Peyer's patch (tissue), 4 donors: ENCODE data around the gene PTPRK. TPM values are rescaled to one million over a fixed set of nuclear protein-coding genes. Genes with fewer than 3 reads are reported as not detected.
"Not testable (repeated sequence)": the region's sequence is repeated elsewhere in the genome, so short reads cannot be mapped to it uniquely, and the experiment has no call there.

Source experiments
- DNase-seq, 3 donors: peaks; one replicate each; pipeline ENCODE4 v3.0.0-alpha.2; 2017 to 2019
- H3K27ac ChIP-seq, 4 donors: fragments of 200-600 bp; sonication (generic); one replicate each; pipeline ENCODE4 v1.5.1; 2016 to 2019
- H3K27me3 ChIP-seq, 2 donors: fragments of 200-600 bp; sonication (generic); one replicate each; pipeline ENCODE4 v1.5.1; 2019
- H3K36me3 ChIP-seq, 3 donors: fragments of 200-600 bp; sonication (generic); one replicate each; pipeline ENCODE4 v1.5.1; 2016 to 2019
- H3K4me1 ChIP-seq, 4 donors: fragments of 200-600 bp; sonication (generic); one replicate each; pipeline ENCODE4 v1.5.1; 2016 to 2019
- H3K4me3 ChIP-seq, 4 donors: fragments of 200-600 bp; sonication (generic); 1 replicate in 3 of 4; 2 replicates in 1 of 4; pipeline ENCODE4 v1.5.1; 2016 to 2019; ENCODE audit warnings: mild to moderate bottlenecking in 1 of 4
- H3K9me3 ChIP-seq, 4 donors: fragments of 200-600 bp; sonication (generic); one replicate each; pipeline ENCODE4 v1.5.1; 2016 to 2019; ENCODE audit warnings: mild to moderate bottlenecking in 1 of 4
- POLR2A ChIP-seq, 2 donors: fragments of 450-650 bp; IDR thresholded peaks; one replicate each; pipeline ENCODE4 v1.5.1; 2017; ENCODE audit warnings: antibody characterized with exemption in 2 of 2, mild to moderate bottlenecking in 2 of 2, moderate library complexity in 2 of 2
- total RNA-seq, 4 donors: library from RNA; depleted of rRNA; stranded (reverse); fragments of >200 nt; gene quantifications; one replicate each; pipeline ENCODE4 v1.1.0, GENCODE V29; 2016
- TF ChIP-seq, protein P1 (sequence below), 6 experiments: fragments of 450-650 bp in 4 of 6; fragments of 200-600 bp in 2 of 6; sonication (generic) in 1 of 6; IDR thresholded peaks; one replicate each; pipeline ENCODE4 v1.5.1; 2017 to 2019; ENCODE audit warnings: antibody characterized with exemption in 6 of 6, mild to moderate bottlenecking in 3 of 6, moderate library complexity in 1 of 6

PTPRK gene
- total RNA-seq, 4 donors from 2014 or later: 109 to 192 (median 153) TPM

DNA sequence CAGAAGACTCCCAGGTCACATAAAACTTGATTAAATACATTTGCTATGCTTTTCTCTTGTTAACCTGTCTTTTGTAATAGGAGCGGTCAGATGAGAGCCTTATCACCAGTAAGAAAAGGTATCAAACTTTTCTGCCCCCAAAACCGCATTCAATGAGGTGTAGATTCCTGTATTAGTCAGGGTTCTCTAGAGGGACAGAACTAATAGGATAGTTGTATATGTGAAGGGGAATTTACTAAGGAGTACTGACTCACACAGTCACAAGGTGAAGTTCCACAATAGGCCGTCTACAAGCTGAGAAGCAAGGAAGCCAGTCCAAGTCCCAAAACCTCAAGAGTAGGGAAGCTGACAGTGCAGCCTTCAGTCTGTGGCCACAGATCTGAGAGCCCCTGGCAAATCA, 32.7 kb downstream of the PTPRK start:
- no peaks in the 10 kb centered on the region for H3K36me3 ChIP-seq
- no peak overlapping the region for H3K27ac ChIP-seq
- peaks cover 0 to 11% (median 0%) of the 10 kb centered on the region in 4 donors for H3K4me1 ChIP-seq
- no peak overlapping the region for H3K4me3 ChIP-seq
- no peaks in the 10 kb centered on the region for H3K9me3 ChIP-seq
- TF ChIP-seq, protein P1, sequence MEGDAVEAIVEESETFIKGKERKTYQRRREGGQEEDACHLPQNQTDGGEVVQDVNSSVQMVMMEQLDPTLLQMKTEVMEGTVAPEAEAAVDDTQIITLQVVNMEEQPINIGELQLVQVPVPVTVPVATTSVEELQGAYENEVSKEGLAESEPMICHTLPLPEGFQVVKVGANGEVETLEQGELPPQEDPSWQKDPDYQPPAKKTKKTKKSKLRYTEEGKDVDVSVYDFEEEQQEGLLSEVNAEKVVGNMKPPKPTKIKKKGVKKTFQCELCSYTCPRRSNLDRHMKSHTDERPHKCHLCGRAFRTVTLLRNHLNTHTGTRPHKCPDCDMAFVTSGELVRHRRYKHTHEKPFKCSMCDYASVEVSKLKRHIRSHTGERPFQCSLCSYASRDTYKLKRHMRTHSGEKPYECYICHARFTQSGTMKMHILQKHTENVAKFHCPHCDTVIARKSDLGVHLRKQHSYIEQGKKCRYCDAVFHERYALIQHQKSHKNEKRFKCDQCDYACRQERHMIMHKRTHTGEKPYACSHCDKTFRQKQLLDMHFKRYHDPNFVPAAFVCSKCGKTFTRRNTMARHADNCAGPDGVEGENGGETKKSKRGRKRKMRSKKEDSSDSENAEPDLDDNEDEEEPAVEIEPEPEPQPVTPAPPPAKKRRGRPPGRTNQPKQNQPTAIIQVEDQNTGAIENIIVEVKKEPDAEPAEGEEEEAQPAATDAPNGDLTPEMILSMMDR (IDR thresholded peaks at IDR 0.05): no peak
- TF ChIP-seq POLR2A (IDR thresholded peaks at IDR 0.05): no peak
- H3K27me3 ChIP-seq: no peaks in the 10 kb centered on the region
- no peak for DNase-seq

DNA sequence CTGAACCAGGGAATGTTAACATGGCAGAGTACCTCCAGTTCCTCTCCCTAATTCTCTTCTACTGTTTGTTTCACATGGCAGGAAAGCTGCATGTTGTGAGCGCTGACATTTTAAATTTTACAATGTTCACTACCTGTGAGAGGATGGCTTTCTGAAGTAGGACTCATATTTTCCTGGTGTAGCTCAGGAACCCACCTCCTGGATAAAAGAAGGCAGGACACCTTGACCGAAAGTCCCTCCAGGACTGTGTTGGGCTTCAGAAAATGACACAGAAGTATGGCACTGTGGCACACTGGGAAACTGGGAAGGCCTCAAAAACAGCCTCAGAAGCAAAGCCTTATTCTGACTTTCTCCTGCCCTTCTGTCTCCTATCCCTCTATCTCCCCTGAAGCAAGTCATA, 33.3 kb downstream of the PTPRK start:
- no peak overlapping the region for H3K27ac ChIP-seq
- DNase-seq: no peak
- TF ChIP-seq POLR2A (IDR thresholded peaks at IDR 0.05): no peak
- TF ChIP-seq, protein P1 (IDR thresholded peaks at IDR 0.05): peak in 3 of 6 experiments; percentile 26 to 43 (median 40)
- no peaks in the 10 kb centered on the region for H3K27me3 ChIP-seq
- H3K36me3 ChIP-seq: no peaks in the 10 kb centered on the region
- H3K4me1 ChIP-seq: peaks cover 0 to 8% (median 0%) of the 10 kb centered on the region in 4 donors
- H3K9me3 ChIP-seq: no peaks in the 10 kb centered on the region
- H3K4me3 ChIP-seq: no peak overlapping the region

DNA sequence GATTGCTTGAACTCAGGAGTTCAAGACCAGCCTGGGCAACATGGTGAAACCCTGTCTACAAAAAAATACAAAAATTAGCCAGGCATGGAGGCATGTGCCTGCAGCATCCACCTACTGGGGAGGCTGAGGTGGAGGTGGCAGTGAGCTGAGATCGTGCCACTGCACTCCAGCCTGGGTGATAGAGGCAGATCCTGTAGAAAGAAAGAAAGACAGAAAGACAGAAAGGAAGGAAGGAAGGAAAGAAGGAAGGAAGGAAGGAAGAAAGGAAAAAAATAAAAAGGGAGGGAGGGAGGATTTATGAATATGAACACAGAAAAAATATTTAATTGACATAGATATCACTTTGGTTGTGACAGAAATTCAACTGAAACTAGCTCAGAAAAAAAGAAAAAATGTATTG, 33.8 kb downstream of the PTPRK start:
- H3K36me3 ChIP-seq, H3K9me3 ChIP-seq, H3K27me3 ChIP-seq, DNase-seq, H3K27ac ChIP-seq, H3K4me1 ChIP-seq, H3K4me3 ChIP-seq: not testable (repeated sequence)

- Histone ChIP-seq H3K9me3 (no peaks in the 10 kb centered on the region), H3K4me3 (no peak overlapping the region), H3K36me3 (no peaks in the 10 kb centered on the region), H3K27ac (no peak overlapping the region), H3K27me3 (no peaks in the 10 kb centered on the region), H3K4me1 (no peaks in the 10 kb centered on the region)
- no peak for TF ChIP-seq POLR2A (IDR thresholded peaks at IDR 0.05)
- TF ChIP-seq, protein P1 (IDR thresholded peaks at IDR 0.05): no peak
- no peak for DNase-seq
These were observed 36.8 kb downstream of the PTPRK start for GRCh38 chr6:128483472-128484135.

DNA sequence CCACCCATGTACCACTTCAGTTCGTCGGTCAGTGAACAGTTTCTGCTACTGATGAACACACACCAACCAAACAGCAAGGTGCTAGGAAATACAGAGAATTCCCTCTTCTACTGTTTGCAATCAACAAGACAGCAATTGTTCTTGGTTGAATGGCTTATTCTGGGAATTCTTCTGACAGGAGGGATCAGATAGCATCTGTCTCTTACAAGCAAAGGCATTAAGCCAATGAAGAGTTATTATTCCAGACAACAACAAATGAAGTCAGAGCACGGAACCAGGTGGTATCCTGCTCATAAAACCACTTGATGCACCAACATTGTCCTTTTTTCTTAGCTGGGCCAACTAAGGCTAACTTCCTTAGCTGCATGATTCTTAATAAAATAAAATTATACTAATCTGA, 37.8 kb downstream of the PTPRK start:
- H3K36me3 ChIP-seq: no peaks in the 10 kb centered on the region
- H3K4me3 ChIP-seq: no peak overlapping the region
- no peak for DNase-seq
- TF ChIP-seq, protein P1 (IDR thresholded peaks at IDR 0.05): no peak
- no peak for TF ChIP-seq POLR2A (IDR thresholded peaks at IDR 0.05)
- H3K27ac ChIP-seq: no peak overlapping the region
- peaks cover 0 to 6% (median 0%) of the 10 kb centered on the region in 4 donors for H3K4me1 ChIP-seq
- no peaks in the 10 kb centered on the region for H3K9me3 ChIP-seq
- H3K27me3 ChIP-seq: no peaks in the 10 kb centered on the region

GRCh38 chr6:128479991-128480390, 40.4 kb downstream of the PTPRK start:
- H3K27me3 ChIP-seq: no peaks in the 10 kb centered on the region
- H3K4me3 ChIP-seq: no peak overlapping the region
- no peaks in the 10 kb centered on the region for H3K36me3 ChIP-seq
- H3K4me1 ChIP-seq: peaks cover 0 to 6% (median 0%) of the 10 kb centered on the region in 4 donors
- no peaks in the 10 kb centered on the region for H3K9me3 ChIP-seq
- H3K27ac ChIP-seq: peak overlapping the region in 2 of 4 donors; percentile 8 to 59
- TF ChIP-seq POLR2A (IDR thresholded peaks at IDR 0.05): no peak
- TF ChIP-seq, protein P1 (IDR thresholded peaks at IDR 0.05): no peak
- DNase-seq: no peak
